ENCODE measurements around the gene NDST1.
A peak's percentile ranks its signal among the peaks of the same experiment; 100 is the strongest.
"Not testable (repeated sequence)": the region's sequence is repeated elsewhere in the genome, so short reads cannot be mapped to it uniquely, and the experiment has no call there.

NDST1 gene

GRCh38 chr5:150507474-150508276, at the start of gene NDST1:
Gene NDST1 (plus strand): TSS chr5:150508131. CDS start chr5:150521255, 13,124 bp downstream.
- DNase-seq (ENCODE audit: low read depth): no peak

- peak; percentile 38 for DNase-seq (ENCODE audit: low read depth)
Measured at GRCh38 chr5:150458802-150459557, 49.0 kb upstream of the NDST1 start.

GRCh38 chr5:150460781-150461180, 47.1 kb upstream of the NDST1 start:
- no peak for DNase-seq (ENCODE audit: low read depth)

GRCh38 chr5:150461231-150461630, 46.7 kb upstream of the NDST1 start:
- DNase-seq (ENCODE audit: low read depth): no peak

GRCh38 chr5:150464554-150465012, 43.3 kb upstream of the NDST1 start:
- DNase-seq (ENCODE audit: low read depth): peak; percentile 26

- no peak for DNase-seq (ENCODE audit: low read depth)
Measured at GRCh38 chr5:150465927-150466326, 42.0 kb upstream of the NDST1 start.

GRCh38 chr5:150468206-150468605, 39.7 kb upstream of the NDST1 start:
- no peak for DNase-seq (ENCODE audit: low read depth)

GRCh38 chr5:150469718-150470469, 38.0 kb upstream of the NDST1 start:
- peak; percentile 95 for DNase-seq (ENCODE audit: low read depth)

GRCh38 chr5:150473673-150474358, 34.1 kb upstream of the NDST1 start:
- no peak for DNase-seq (ENCODE audit: low read depth)

- DNase-seq (ENCODE audit: low read depth): not testable (repeated sequence)
Measured at GRCh38 chr5:150476568-150476967, 31.4 kb upstream of the NDST1 start.

GRCh38 chr5:150479416-150479815, 28.5 kb upstream of the NDST1 start:
- DNase-seq (ENCODE audit: low read depth): no peak

GRCh38 chr5:150481708-150481965, 26.3 kb upstream of the NDST1 start:
- no peak for DNase-seq (ENCODE audit: low read depth)

GRCh38 chr5:150481972-150482406, 25.9 kb upstream of the NDST1 start:
- no peak for DNase-seq (ENCODE audit: low read depth)

GRCh38 chr5:150484964-150485692, 22.8 kb upstream of the NDST1 start:
- DNase-seq (ENCODE audit: low read depth): no peak

GRCh38 chr5:150485693-150486401, 22.1 kb upstream of the NDST1 start:
- DNase-seq (ENCODE audit: low read depth): peak; percentile 56

GRCh38 chr5:150486402-150487198, 21.3 kb upstream of the NDST1 start:
- peak; percentile 52 for DNase-seq (ENCODE audit: low read depth)

- DNase-seq (ENCODE audit: low read depth): peak; percentile 48
Measured at GRCh38 chr5:150487199-150488061, 20.5 kb upstream of the NDST1 start.

- peak; percentile 88 for DNase-seq (ENCODE audit: low read depth)
Measured at GRCh38 chr5:150488519-150489359, 19.2 kb upstream of the NDST1 start.
